SHP77 (cell line): ENCODE measurements around the gene SPAG6.

Experiments
- DNase-seq, 2 experiments: peaks; one replicate each; lab custom pipeline; 2025; lab: John Stamatoyannopoulos, UW

SPAG6 gene

GRCh38 chr10:22433875-22434274 is 88.6 kb downstream of the SPAG6 start:
- DNase-seq: no peak

DNA sequence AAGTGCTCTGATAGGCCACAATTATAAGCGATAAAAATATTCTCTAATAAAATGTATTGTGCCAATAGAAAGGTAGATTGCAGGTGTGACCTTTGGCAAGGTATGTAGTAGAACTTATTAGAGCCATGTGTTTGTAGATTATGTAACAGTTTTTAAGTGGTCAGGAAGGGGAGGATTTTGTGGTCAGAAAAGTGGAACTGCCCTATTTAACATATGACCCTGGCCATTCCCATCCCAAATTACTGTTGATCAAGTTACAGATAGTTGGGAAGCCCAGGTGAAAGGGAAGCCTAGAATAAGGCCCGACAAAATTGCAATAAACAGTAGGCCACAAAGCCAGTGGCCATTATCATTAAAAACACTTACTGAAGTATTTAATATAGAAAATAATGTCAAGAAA is 89.2 kb downstream of the SPAG6 start:
- no peak for DNase-seq

GRCh38 chr10:22435650-22436049 is 90.4 kb downstream of the SPAG6 start:
- no peak for DNase-seq

DNA sequence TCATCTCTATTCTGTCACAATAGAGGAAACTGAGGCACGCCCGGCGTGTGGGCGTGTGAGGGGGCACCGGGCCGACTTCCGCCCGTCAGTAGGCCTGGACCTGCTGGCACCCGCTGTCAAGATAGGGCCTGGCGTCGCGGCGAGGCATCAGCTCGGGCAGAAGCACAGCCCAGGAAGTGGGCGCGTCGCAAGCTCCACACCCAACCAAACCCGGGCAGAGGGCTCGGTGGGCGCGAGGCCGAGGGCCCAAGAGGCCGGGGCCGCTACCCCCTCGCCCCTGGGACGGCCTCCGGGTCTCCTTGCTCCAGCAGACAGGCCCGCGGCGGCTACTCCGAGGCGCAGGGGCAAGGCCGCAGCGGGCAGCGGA is 91.2 kb downstream of the SPAG6 start:
- no peak for DNase-seq

DNA sequence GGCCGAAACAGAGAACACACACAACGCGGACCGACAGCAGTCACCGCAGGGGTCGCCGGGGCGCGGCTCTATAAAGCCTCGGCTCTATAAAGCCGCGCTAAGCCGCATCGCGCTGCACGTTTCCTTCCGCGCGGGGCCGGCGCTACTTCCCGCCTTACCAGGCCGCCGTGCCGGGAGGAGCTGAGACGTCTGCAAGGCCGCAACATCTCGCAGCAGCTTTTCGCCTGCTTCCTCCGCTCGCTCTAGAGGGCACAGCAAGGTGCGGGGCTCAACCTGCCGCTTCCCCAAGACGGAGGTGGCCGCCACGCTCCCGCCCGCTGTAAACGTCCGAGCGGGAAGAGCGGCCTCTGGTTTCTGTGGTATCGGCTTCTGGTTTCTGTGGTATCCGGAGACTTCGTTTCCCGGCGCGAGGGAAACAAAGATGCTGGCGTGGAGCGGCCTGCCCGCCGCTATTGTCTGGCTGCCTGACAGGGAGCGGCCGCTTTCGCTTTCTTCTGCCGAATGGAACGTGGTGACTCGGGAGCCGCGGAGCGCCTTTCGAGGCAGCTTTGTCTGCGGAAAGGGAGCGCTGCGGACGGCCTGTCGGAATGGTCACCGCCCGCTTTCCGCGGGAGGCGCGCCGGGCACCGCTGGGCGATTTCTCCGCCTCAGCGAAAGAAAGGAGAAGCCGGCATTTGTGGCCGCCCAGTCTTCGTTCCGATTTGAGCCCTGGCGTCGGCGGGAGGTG is 91.8 kb downstream of the SPAG6 start:
- peak; percentile 70 to 82 for DNase-seq

DNA sequence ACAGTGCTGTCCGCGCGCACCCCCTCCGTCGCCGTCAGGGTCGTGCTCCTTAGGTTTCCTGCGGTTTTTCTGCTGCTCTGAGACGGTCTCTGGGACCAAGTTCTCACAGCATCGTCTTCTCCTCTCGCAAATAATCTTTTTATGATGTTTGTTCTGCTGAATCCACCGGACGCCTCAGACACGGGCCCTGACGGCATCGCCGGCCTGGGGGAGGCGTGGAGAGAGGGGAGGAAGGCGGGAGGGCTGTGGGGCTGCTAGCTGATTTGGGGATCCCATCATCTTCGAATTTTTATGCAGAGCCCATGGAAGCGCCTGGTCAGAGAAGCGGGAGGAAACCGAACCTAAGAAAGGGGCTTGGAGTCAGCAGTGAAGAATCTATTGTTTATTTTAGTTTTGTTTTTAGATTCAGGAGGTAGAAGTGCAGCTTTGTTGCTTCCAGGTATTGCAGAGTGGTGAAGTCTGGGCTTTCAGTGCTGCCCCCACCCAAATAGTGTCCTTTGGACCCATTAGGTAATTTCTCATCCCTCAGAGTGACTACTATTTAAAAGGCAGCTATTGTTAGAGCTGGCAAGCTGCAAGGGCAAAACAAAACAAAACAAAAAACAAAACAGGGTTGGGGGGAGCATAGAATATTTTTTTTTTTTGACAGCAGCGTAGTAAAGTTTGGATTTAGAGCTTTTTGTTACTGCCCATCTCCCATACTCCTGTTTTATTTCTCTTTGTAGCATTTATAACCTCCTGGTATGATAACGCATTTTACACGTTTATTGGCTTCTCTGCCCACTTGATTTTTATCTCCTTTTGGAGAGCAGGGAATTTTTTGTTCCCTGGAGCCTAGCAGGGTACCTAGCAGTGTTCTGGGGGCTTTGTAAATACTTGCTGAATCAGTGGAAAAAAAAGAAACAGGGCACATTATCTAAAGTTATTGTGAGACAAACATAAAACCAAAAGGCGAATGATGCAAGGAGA is 92.6 kb downstream of the SPAG6 start:
- DNase-seq: no peak

DNA sequence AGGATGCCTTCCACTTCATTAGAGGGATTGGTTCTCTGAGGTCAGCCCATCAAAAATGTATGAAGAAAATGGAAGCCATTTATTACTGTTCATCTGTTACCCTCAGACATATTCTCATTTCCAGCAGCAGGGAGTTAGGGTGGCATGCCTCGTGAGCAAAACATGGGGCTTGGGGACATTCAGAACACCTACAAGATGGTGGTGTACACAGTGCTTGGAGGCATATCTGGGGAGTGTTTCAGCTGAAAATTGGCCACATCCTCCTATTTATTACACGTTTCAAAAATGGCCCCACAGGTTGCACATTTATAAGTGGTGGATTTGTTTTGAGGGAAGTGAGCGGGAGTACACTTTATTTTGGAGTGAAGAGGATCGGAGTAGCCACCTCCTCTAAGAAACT is 93.4 kb downstream of the SPAG6 start:
- no peak for DNase-seq

DNA sequence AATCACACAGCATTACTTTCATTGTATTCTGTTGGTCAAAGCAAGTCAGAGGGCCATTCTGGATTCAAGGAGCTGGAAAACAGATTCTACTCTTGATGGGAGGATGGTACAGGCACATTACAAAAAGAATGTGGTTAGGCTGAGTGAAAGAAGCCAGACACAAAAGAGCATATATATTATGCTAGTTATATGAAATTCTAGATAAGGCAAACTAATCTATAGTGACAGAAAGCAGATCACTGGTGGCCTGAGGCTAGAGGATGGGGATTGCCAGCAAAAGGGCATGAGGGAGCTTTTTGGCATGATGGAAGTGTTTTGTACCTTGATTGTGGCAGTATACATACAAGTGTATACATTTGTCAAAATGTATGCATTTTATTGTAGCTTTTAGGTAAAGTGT is 96.8 kb downstream of the SPAG6 start:
- no peak for DNase-seq

DNA sequence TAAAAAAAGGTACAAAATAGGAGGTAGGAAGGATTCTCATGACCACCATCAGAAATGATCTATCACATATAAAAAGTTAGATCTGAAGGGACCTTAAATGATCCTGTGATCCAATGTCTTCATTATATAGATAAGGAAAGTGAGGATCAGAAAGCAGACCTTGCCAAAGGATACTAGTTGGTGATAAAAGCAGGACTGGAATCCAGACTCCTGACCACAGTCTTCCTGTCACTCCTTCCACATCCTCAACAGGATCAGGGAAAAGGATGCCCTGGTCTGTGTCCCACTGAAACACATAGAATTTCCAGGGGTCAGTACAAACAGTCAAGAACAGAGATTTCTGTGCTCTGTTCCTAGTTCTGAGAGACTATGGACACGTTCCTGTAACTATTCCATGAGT is 97.2 kb downstream of the SPAG6 start:
- DNase-seq: no peak

DNA sequence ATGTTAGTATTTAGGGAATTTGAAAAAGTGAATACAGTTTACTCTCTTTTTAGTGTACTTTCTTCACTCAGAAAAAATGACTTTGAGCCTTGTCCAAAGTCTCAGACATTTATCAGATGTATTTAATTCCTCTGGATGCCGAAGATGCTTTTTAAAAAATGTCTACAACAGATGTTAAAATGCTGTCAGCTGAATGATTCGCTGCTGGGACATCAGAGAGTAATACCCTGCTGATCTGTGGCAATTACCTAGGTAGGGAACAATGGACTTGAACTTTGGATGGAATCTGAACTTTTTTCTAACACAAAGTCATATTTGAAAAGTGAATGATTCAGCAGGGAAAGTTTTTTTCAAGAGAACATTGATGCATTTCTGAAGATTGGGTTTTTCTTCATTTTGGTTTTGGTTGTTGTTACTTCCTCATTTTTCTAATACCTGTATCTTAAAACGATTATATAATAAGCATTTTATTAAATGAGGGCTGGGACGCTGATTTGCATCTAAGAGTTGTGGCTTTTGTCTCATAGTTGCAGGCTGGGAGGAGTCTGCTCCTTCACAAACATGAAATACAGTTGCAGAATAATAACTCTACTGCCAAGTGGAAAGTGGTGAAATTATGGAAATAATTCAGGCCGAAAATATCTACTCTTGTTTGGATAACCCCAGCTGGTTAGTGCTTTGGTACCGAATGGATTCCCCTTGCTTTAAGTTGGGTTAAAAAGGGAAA is 98.0 kb downstream of the SPAG6 start:
- DNase-seq: no peak

- no peak for DNase-seq
Measured at GRCh38 chr10:22444219-22444788, 99.0 kb downstream of the SPAG6 start.

- no peak for DNase-seq
Measured at GRCh38 chr10:22445495-22445894, 100.2 kb downstream of the SPAG6 start.

DNA sequence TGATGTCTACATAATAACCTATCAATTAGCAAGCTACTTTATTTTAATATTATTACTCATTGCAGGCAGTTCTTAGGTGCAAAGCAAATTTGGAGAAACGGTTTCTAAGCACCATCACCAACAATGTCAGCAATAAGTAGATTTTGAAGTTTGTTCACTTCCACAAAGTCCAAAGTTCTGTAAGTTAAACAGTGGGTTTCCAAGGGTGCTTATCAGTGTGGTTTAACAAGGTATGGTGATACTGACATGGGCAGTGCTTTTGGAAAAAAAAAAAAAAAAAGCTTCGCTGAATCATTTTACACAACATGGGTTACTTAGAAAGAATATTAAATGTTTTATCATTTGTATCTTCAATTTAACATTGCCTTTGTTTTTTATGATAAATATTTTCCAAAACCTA is 101.8 kb downstream of the SPAG6 start:
- DNase-seq: no peak

DNA sequence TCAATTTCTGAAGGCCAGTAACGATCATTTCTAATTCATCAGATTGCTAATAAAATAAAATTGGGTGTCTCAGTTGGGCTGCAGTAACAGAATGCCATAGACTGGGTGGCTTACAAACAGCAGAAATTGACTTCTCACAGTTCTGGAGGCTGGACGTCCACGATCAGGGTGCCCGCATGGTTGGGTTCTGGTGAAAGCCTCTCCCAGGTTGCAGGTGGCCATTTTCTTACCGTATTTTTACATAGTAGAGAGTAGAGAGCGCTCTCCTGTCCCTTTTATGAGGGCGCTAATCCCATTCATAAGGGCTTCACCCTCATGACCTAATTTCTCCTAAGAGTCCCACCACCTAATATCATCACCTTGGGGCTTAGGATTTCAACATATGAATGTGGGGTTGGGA is 106.0 kb downstream of the SPAG6 start:
- no peak for DNase-seq

GRCh38 chr10:22453320-22453719 is 108.0 kb downstream of the SPAG6 start:
- DNase-seq: peak in 1 of 2 experiments; percentile 9

DNA sequence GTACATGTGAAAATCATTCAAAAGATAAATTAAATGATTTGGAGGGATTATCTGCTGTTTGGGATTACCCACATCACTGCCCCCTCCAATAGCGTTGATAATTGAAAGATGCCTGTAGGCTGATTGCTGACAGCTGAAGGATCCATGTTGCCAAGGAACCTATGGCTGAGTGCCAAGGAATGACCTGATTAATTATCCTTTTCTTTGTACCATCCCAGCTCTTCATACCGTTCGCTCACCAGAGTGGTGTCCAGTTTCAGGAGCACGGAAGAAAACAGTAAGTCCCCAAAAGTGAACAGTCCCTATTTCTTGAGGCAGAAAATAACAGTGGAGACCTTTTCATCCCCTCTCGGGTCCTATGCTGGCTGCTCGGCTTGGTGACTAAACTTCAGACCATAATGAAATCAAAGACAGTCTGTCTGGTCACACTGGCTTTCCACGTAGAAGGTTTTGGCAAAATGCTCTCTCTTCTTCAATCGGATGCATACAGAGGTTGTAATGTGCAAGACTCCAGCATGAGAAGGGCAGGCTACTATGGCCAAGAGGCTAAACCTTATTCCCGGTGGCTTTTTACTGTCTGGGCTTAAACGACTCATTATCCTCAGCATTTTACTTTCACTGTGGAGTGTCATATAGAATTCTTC is 108.8 kb downstream of the SPAG6 start:
- DNase-seq: peak; percentile 48 to 70

- DNase-seq: no peak
Measured at GRCh38 chr10:22454634-22455033, 109.3 kb downstream of the SPAG6 start.

- no peak for DNase-seq
Measured at GRCh38 chr10:22455068-22455857, 110.0 kb downstream of the SPAG6 start.

- no peak for DNase-seq
Measured at GRCh38 chr10:22456486-22456885, 111.2 kb downstream of the SPAG6 start.

DNA sequence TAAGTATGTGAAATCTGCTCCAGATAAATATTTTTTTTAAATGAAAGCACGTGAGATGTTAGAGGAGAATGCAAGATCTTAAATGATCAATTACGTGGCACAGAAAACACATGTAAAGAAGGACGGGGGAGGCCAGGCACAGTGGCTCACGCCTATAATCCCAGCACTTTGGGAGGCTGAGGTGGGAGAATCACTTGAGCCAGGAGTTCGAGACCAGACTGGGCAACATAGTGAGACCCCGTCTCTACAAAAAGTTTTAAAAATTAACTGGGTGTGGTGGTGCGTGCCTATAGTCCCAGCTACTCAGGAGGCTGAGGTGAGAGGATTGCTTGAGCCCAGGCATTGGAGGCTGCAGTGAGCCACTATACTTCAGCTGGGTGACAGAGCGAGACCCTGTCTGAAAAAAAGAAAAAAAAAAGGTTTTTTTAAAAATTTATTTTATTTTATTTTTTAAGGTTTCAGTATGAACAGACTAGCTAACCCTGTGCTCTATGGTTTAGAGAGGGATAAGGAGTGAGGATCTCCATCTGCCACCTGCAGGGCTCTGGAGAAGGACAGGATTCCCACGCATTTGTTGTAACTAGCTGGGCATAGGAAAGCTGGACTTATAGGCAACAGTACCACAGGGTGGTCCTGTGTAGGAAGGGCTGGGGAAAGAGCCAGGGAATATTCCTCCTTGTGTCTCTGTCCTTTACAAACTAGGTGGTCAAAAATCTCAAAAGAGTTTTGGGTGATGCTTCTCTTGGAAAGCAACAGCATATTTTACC is 113.2 kb downstream of the SPAG6 start:
- DNase-seq: no peak
